Stimulated activated CD8-positive, alpha-beta memory T cell treated with anti-CD3 and anti-CD28 coated beads, Interleukin-15, amount 100 ng/mL, for 48 hours (primary cell): ENCODE measurements around the gene IMPG1.
"Not testable (repeated sequence)": the region's sequence is repeated elsewhere in the genome, so short reads cannot be mapped to it uniquely, and the experiment has no call there.

Experiments
- DNase-seq, 2 donors: peaks; one replicate each; pipeline ENCODE4 v3.0.0-alpha.2; 2020; ENCODE audit warnings: low read depth in 2 of 2

IMPG1 gene

GRCh38 chr6:75946146-75946831 is 126.2 kb downstream of the IMPG1 start:
- no peak for DNase-seq

DNA sequence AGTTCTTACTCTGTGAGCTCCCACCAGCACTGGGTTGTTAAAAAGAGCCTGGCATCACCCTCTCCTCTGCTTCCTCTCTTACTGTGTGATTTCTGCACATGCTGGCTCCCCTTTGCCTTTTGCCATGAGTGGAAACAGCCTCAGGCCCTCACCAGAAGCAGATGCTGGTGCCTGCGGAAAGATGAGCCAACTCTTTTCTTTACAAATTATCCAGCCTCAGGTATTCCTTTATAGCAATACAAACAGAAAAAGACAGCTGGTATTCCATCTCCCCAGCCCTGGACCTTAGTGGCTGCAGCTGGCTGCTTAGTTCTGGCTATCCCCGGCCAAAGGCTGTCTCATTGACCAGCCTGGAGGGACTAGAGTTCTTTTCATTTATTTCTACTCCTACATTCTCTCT is 129.1 kb downstream of the IMPG1 start:
- no peak for DNase-seq

DNA sequence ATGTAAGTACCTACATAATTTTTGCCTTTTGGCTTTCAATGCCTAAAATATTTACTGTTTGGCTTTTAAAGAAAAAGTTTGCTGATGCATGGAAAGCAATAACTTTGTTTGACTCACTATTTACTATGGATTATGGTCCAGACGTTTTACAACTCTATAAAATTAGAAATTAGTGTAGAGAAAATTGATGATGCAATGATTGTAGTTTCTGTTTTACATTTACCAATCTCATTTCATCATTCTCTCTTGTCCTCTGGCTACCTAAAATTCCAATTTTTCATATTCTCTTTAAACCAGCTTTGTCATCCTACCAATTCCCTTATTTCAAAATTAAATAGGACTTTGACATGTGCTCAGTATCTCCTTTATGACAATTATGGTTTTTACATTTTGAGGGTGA is 131.0 kb downstream of the IMPG1 start:
- DNase-seq: no peak

DNA sequence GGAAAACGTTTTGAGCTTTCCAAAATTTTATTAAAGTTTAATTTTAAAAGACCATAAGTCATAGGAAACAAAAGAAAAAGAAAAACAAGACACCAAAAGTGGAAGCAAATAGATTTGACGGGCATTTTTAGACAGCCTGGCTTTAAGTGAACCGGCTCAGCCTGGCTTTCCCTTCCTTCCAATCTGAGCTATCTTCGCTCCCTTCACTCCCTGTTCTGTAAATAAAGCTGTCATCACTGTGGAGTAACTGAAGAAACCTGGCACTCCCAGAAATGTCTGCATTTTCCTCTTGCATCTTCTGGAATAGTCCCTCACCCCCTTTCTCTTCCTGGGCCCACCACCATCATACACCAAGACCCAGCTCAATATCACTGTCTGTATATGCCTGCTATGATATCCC is 131.9 kb downstream of the IMPG1 start:
- DNase-seq: no peak

GRCh38 chr6:75937846-75938245 is 134.6 kb downstream of the IMPG1 start:
- DNase-seq: no peak

DNA sequence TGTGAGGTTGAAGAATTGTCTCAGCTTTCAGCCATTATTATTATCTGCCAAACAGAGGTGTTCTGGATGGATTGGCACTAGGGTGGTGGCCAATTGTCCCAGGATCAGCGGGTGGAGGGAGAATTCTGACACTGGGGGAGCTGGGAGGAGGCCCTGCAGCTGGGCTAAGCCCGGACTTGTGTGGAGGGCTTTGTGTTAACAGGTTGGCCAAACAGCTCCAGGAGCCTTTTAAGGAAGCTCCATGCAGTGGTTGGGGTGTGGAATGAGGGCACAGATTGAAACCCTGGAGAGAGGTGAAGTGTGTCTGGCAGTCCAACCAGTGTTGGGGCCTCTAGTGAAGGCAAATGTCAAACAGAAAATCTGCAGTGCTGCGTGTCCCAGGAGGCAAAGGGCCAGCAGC is 135.8 kb downstream of the IMPG1 start:
- no peak for DNase-seq

DNA sequence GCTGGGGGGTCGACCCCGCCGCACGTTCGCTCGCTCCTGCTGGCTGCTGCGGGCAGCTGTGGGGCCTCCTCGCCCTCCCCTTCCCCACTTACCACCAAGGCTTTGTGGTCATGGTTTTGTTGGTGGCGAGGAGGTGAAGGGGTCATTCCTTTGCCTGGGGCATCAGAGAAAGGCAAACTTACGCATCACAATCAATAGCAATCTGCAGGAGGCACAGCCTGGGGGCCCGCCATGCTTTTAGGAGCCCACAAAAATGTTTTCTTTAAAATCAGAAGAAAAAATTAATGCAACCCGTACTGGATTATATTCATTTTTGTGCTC is 137.0 kb downstream of the IMPG1 start:
- no peak for DNase-seq

GRCh38 chr6:75934643-75935472 is 137.6 kb downstream of the IMPG1 start:
- DNase-seq: no peak

DNA sequence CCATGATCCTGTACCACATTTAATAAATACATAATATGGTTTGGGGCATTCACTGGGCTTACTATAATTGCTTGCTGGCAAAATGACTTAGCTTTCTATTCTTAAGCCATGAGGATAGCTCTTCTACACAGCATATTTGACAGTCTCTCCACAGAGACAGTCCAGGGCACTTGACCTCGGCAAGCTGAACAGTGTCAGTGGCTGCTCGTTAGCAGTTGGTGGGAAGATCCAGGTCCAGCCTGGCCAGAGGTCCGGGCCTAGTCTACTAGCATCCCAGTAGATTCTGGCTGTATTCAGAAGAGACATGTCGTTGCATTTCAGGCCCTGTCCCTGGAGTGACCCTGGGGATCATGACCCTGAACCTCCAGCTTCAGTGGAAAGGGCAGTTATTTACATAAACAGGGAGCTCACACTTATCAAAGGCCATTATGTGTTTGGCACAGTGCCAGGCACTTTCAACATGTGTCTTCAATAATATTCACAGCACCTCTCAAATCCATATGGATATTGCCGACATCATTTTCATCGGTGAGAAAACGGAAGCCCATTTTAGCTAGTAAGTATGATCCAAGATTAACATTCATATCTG is 139.0 kb downstream of the IMPG1 start:
- DNase-seq: no peak

- no peak for DNase-seq
Measured at GRCh38 chr6:75932067-75932466, 140.4 kb downstream of the IMPG1 start.

DNA sequence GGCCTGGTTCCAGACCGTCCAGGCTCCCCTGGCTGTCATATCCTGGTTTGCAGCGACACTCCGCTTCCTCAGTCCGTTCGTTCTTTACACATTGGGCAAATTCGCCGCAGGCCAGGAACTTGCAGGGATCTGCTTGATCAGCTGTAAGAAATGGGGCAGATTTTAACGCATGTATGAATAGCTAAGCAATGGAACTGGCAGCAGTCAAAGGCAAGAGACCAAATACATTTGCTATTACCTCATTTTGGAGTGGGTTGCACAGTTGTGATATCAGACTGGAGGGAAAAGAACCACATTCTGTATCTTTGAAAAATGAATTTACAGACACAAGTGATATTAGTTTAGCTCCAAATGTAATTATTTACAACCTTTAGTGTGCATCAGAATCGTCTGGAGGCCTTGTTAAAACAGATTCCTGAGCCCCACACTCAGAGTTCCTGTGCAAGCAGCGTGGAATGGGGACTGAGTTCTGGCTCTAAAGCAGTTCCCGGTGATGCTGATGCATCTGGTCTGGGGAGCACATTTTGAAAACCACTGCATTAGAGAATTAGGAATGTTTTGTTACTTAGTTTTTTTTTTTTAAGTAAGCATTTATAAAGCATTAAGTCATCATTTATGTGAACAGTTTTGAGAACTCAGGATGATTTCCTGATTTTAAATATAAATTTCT is 141.3 kb downstream of the IMPG1 start:
- DNase-seq: no peak

DNA sequence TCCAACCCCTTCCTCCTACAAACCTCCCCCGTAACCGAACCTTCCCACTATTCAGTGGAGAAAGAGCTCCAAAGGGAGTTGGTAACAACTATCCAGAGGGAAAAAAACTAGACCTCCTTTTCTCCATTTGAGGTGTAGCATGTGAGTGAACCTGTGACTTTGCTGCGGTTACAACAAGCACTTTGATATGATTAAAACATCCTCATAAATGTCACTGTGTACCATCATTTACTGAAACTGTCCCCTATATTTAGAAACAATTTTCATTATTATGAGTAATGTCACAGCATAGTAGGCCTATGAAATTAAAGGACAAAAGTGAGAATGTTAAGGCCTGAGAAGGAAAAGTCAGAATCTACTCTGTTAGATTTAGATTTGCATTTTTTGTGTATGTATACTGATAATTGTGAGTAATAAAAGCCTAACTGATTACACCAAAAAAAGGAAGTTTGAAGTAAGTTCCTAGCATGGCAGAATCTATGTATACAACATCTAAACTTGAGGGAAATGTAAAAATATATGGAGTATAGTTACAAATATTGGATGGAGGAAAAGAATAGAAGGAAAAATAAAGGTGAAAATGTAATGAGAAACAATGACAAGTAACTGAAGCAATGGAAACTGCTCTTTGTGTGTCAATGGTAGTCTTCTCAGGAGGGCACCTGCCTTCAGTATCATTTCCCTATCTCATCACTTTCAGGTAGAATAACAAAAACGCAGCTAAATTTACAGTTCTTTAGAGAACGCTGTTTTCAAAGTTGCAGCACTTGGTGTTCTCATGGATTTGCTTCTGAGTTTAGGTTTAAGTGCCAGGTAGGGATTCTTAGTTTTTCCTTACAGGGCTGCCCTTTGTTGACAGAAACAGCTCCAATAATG is 145.9 kb downstream of the IMPG1 start:
- DNase-seq: no peak

GRCh38 chr6:75922226-75922625 is 150.2 kb downstream of the IMPG1 start:
- no peak for DNase-seq

GRCh38 chr6:75913040-75913439 is 159.4 kb downstream of the IMPG1 start:
- DNase-seq: no peak

DNA sequence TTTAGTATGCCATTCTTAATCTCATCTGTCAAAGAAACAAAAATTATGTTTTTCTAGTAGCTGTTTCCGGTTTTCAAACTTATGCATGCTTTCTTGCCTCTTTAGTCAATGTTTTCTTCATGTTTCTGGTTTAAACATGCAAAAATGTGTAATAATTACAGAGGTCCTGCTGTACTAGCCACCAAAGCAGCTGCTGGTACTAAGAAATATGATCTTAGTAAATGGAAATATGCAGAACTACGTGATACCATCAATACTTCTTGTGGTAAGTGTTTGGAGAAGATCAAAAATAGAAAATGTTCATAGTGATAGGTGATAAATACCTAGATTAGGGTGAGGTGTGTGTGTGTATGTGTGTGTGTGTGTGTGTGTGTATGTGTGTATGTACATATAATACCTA is 165.0 kb downstream of the IMPG1 start:
- DNase-seq: no peak

GRCh38 chr6:75906871-75907270 is 165.6 kb downstream of the IMPG1 start:
- no peak for DNase-seq

DNA sequence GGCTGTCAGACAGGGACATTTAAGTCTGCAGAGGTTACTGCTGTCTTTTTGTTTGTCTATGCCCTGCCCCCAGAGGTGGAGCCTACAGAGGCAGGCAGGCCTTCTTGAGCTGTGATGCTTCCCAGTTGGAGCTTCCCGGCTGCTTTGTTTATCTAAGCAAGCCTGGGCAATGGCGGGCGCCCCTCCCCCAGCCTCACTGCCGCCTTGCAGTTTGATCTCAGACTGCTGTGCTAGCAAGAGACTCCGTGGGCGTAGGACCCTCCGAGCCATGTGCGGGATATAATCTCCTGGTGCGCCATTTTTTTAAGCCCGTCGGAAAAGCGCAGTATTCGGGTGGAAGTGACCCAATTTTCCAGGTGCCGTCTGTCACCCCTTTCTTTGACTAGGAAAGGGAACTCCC is 167.3 kb downstream of the IMPG1 start:
- not testable (repeated sequence) for DNase-seq

GRCh38 chr6:75900216-75900615 is 172.2 kb downstream of the IMPG1 start:
- not testable (repeated sequence) for DNase-seq

DNA sequence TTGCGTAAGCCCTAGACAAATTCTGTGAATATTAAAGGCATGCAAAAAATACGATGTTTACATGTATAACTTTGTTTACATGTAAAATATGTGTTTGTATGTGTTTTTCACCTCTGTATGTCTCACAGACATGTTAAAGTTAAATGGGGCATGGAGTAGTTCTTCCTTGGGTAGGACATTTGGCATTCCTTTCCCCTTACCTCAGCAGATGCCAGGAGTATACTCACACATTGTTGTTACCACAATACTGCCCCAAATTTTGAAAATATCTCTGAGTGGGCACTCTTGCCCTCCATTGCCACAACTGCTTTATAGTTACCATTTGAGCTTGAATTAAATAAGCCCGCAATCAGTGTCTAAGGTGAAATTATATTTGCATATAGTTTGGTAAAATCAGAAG is 175.9 kb downstream of the IMPG1 start:
- DNase-seq: no peak

DNA sequence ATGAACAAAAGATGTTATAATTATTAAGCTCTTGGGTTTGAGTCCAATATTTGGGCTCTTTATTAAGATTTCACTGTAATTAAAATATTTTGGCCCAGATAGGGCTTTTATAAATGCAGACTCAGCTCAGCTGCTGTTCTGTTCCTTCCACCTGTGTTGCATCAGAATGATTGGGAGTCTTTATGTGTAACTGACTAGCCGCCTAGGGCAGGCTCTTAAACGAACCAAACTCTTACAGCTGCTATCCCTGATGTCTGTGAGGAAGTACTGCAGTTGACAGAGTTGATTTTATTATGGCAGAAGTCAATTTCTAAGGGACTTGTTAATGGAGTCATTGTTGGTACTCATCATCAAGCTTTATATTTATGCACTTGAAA is 178.7 kb downstream of the IMPG1 start:
- DNase-seq: no peak

DNA sequence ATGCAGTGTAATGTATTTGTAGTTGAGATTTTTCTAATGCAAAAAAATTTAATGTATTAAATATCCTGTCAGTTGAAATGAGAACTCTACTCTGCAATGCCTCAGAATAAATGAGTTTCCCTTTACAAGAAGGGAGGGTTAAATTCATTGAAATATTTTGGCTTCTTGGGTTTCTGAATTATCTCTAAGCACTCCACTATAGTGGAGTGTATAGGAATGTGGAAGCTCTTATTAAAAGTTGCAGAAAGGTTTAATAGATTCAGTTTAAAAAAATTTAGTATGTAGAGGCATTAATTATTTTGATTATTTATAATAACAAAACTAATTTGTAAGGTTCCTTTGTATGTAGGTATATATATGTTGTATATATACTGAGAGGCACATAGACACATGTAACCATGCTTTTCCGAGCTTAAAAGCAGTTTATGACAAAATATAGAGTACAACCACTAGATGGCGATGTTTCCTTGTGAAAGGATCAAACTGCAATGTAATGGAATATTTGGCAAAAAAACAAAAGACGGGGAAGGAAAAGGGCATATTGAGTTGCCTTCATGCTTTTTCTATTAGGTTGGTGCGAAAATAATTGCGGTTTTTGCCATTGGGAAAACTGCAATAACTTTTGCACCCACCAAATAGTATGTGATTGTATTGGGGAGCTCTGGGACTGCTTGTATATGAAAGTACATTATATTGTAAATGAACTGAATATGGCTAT is 179.2 kb downstream of the IMPG1 start:
- DNase-seq: no peak
